HepG2 (cell line): ENCODE measurements around the gene PEMT. TPM values are rescaled to one million over a fixed set of nuclear protein-coding genes. Genes with fewer than 3 reads are reported as not detected.

Experiments used
- AGO2 ChIP-seq: fragments of 200-400 bp; formaldehyde crosslinking; optimal IDR thresholded peaks from 2 replicates; pipeline ENCODE3; 2017; ENCODE audit warnings: mild to moderate bottlenecking, low read depth, low read length, moderate library complexity
- ASH2L ChIP-seq: fragments of 300-600, 200-600 bp; sonication (generic); IDR thresholded peaks from 2 replicates; pipeline ENCODE4 v1.7.0; 2017; ENCODE audit warnings: low read depth, mild to moderate bottlenecking, moderate library complexity, mixed read lengths, low read length; ENCODE audit not compliant: insufficient read length
- ETV6 ChIP-seq: sonication (generic); formaldehyde crosslinking; conservative IDR thresholded peaks from 2 replicates; pipeline ENCODE4 v1.4.0; 2020; ENCODE audit warnings: missing genetic modification reagents
- FOXA3 ChIP-seq: IDR thresholded peaks from 2 replicates; pipeline ENCODE4 v1.6.1; 2016; ENCODE audit warnings: missing genetic modification reagents, missing compliant biosample characterization
- HMGXB4 ChIP-seq, 2 experiments: sonication (generic) in 1 of 2; formaldehyde crosslinking in 1 of 2; IDR thresholded peaks; 2 replicates each; pipeline versions ENCODE4 v1.4.0 to v1.6.1; 2018 to 2020; ENCODE audit warnings: missing genetic modification reagents in 2 of 2, borderline replicate concordance in 1 of 2, low read depth in 1 of 2, mild to moderate bottlenecking in 1 of 2, missing biosample characterization in 1 of 2
- IRF1 ChIP-seq: sonication (generic); formaldehyde crosslinking; IDR thresholded peaks from 2 replicates; pipeline ENCODE4 v1.4.0; 2020; ENCODE audit warnings: low read depth, mild to moderate bottlenecking, missing genetic modification reagents
- KLF15 ChIP-seq: sonication (generic); formaldehyde crosslinking; IDR thresholded peaks from 2 replicates; pipeline ENCODE4 v1.8.1; 2023; ENCODE audit warnings: borderline replicate concordance, mild to moderate bottlenecking, inconsistent platforms, missing genetic modification reagents, mixed read lengths
- MEF2D ChIP-seq: sonication (generic); formaldehyde crosslinking; IDR thresholded peaks from 2 replicates; pipeline ENCODE4 v1.5.1; 2020; ENCODE audit warnings: mild to moderate bottlenecking, missing genetic modification reagents
- MIER3 ChIP-seq: IDR thresholded peaks from 2 replicates; pipeline ENCODE4 v1.6.1; 2016; ENCODE audit warnings: missing compliant biosample characterization, borderline replicate concordance
- MNT ChIP-seq: fragments of 450-650 bp; IDR thresholded peaks from 2 replicates; pipeline ENCODE4 v1.6.1; 2016
- MTF1 ChIP-seq: sonication (generic); formaldehyde crosslinking; IDR thresholded peaks from 2 replicates; pipeline ENCODE4 v1.5.0; 2020; ENCODE audit warnings: missing genetic modification reagents
- NFRKB ChIP-seq: fragments of 450-650 bp; IDR thresholded peaks from 2 replicates; pipeline ENCODE4 v1.6.1; 2017
- POLR2AphosphoS2 ChIP-seq: IDR thresholded peaks from 2 replicates; pipeline ENCODE4 v1.6.1; 2011; ENCODE audit warnings: low read depth, low read length, improper control_type of control experiment
- SIX4 ChIP-seq: sonication (generic); formaldehyde crosslinking; IDR thresholded peaks from 2 replicates; pipeline ENCODE4 v1.4.0; 2020; ENCODE audit warnings: missing genetic modification reagents
- SNAPC5 ChIP-seq: sonication (generic); formaldehyde crosslinking; IDR thresholded peaks from 2 replicates; pipeline ENCODE4 v1.8.1; 2023; ENCODE audit warnings: mild to moderate bottlenecking, missing genetic modification reagents, borderline replicate concordance
- TFDP1 ChIP-seq: IDR thresholded peaks from 2 replicates; pipeline ENCODE4 v1.6.1; 2016; ENCODE audit warnings: missing compliant biosample characterization, missing genetic modification reagents, borderline replicate concordance
- ZFP41 ChIP-seq: sonication (generic); formaldehyde crosslinking; IDR thresholded peaks from 2 replicates; pipeline ENCODE4 v1.4.0; 2020; ENCODE audit warnings: mild to moderate bottlenecking, missing genetic modification reagents, borderline replicate concordance
- ZNF326 ChIP-seq: sonication (generic); formaldehyde crosslinking; IDR thresholded peaks from 2 replicates; pipeline ENCODE4 v1.4.0; 2020; ENCODE audit warnings: missing genetic modification reagents, borderline replicate concordance
- ZNF329 ChIP-seq: sonication (generic); formaldehyde crosslinking; IDR thresholded peaks from 2 replicates; pipeline ENCODE4 v1.9.0; 2021; ENCODE audit warnings: low read depth, mild to moderate bottlenecking, missing genetic modification reagents
- ZNF431 ChIP-seq: sonication (generic); formaldehyde crosslinking; IDR thresholded peaks from 2 replicates; pipeline ENCODE4 v1.9.0; 2022; ENCODE audit warnings: missing genetic modification reagents, low read depth, mild to moderate bottlenecking, borderline replicate concordance
- ZNF451 ChIP-seq: sonication (generic); formaldehyde crosslinking; IDR thresholded peaks from 2 replicates; pipeline ENCODE4 v1.5.0; 2020; ENCODE audit warnings: mild to moderate bottlenecking, missing genetic modification reagents
- ZNF576 ChIP-seq: sonication (generic); formaldehyde crosslinking; IDR thresholded peaks from 2 replicates; pipeline ENCODE4 v1.4.0; 2020; ENCODE audit warnings: mild to moderate bottlenecking, missing genetic modification reagents
- ZNF790 ChIP-seq: sonication (generic); formaldehyde crosslinking; IDR thresholded peaks from 2 replicates; pipeline ENCODE4 v1.8.0; 2022; ENCODE audit warnings: missing genetic modification reagents, mild to moderate bottlenecking, borderline replicate concordance
- polyA plus RNA-seq, 8 experiments: library from polyadenylated mRNA; depleted of rRNA in 3 of 8; stranded (reverse) in 7 of 8; unstranded in 1 of 8; fragments of >200 nt; fragmentation: Illumina TruSeq in 4 of 8; extraction: Trizol in 4 of 8; gene quantifications; 2 replicates each; pipeline versions ENCODE4 v1.2.1 to v1.2.3, GENCODE V29; 2011 to 2016; ENCODE audit warnings: low read depth in 4 of 8, missing spikeins in 1 of 8, mixed read lengths in 1 of 8; ENCODE audit not compliant: insufficient read depth in 1 of 8
- total RNA-seq, 5 experiments: library from RNA; depleted of rRNA; stranded (reverse); fragments of >200 nt; fragmentation: Illumina TruSeq; extraction: Trizol; gene quantifications; 2 replicates each; pipeline ENCODE4 v1.2.3, GENCODE V29; 2016; ENCODE audit warnings: low read depth in 1 of 5

The PEMT gene
- total and polyA plus RNA-seq, 2 of the 13 experiments (the other 11 are each of a cell fraction or from before 2014, with no cell fraction given): 31.7 to 43.6 TPM

GRCh38 chr17:17591355-17592298 is at the start of gene PEMT (continued):
- TF ChIP-seq HMGXB4 (CRISPR knock-in tag; IDR thresholded peaks at IDR 0.05; ENCODE audit: borderline replicate concordance in 1 of 2, low read depth in 1 of 2): peak; percentile 56 to 81; a peak in 3 of 4 replicates
- TF ChIP-seq NFRKB: no peak
- no peak for TF ChIP-seq ZNF329 (CRISPR knock-in tag)
- no peak for TF ChIP-seq IRF1 (CRISPR knock-in tag)
- 0 out of 2 replicates have a peak, but pooled peaks have one; percentile 55 for TF ChIP-seq ZNF431
- TF ChIP-seq ZFP41 (CRISPR knock-in tag): no peak
- peak; percentile 61; the same call in 1 of the 2 replicates for TF ChIP-seq KLF15 (CRISPR knock-in tag)
- no peak for TF ChIP-seq ZNF790
- 0 out of 2 replicates have a peak, but pooled peaks have one; percentile 5 for TF ChIP-seq SIX4
- TF ChIP-seq MTF1 (CRISPR knock-in tag): no peak
- TF ChIP-seq AGO2: peak; percentile 74
- TF ChIP-seq TFDP1 (CRISPR knock-in tag): peak; percentile 71; the same call in 1 of the 2 replicates
- TF ChIP-seq MNT: no peak; the same call in none of the 2 replicates
- TF ChIP-seq MIER3 (CRISPR knock-in tag): peak; percentile 64
- no peak for TF ChIP-seq ZNF451 (CRISPR knock-in tag)
- TF ChIP-seq POLR2AphosphoS2: no peak
- peak; percentile 82 for TF ChIP-seq ETV6
- TF ChIP-seq SNAPC5 (CRISPR knock-in tag): 0 out of 2 replicates have a peak, but pooled peaks have one; percentile 36
- TF ChIP-seq ASH2L: peak; percentile 94
- TF ChIP-seq MEF2D (CRISPR knock-in tag): no peak; the same call in 1 of the 2 replicates
- no peak; the same call in 1 of the 2 replicates for TF ChIP-seq ZNF576
- no peak; the same call in 1 of the 2 replicates for TF ChIP-seq FOXA3 (CRISPR knock-in tag)
- TF ChIP-seq ZNF326: no peak
